IMR-90 (cell line): ENCODE results near the gene ANTXR2. TPM values are rescaled to one million over a fixed set of nuclear protein-coding genes. Genes with fewer than 3 reads are reported as not detected.

ENCODE experiments used
- ATAC-seq: fragments of 200-7000 bp; cut with Tn5 transposase; 2 replicates; pipeline ENCODE4 v1.9.1; 2020; ENCODE audit warnings: low read depth, mild to moderate bottlenecking, moderate library complexity
- BruUV-seq: library from RNA; stranded (reverse); fragments of 400-500 nt; replicated peaks from 2 replicates; lab custom pipeline; 2021; lab: Mats Ljungman, UMichigan
- CTCF ChIA-PET: fragments of 300-600 bp; formaldehyde crosslinking; extraction: SDS; loops from one replicate; lab custom pipeline; 2021; ENCODE audit warnings: antibody characterized with exemption; lab: Yijun Ruan, JAX
- POLR2A ChIA-PET: fragments of 300-600 bp; sonication (Branson Sonifier 250); formaldehyde crosslinking; loops from one replicate; lab custom pipeline; 2022; ENCODE audit warnings: antibody characterized with exemption; ENCODE audit not compliant: unreplicated experiment; lab: Charles Lee
- DNase-seq: peaks from one replicate; pipeline ENCODE4 v3.0.0; 2013
- H2AFZ ChIP-seq: replicated peaks from 2 replicates; pipeline ENCODE3; 2013; ENCODE audit warnings: low read length, mild to moderate bottlenecking; ENCODE audit not compliant: poor library complexity
- H2AK5ac ChIP-seq: 2 replicates; pipeline ENCODE4 v1.6.1; 2013; ENCODE audit warnings: low read depth, low read length, inconsistent platforms
- H2AK9ac ChIP-seq: replicated peaks from 2 replicates; pipeline ENCODE3; 2013; ENCODE audit warnings: mild to moderate bottlenecking, low read depth, low read length, moderate library complexity; ENCODE audit not compliant: poor library complexity
- H2BK120ac ChIP-seq: 2 replicates; pipeline ENCODE4 v1.6.1; 2013; ENCODE audit warnings: low read depth, low read length, inconsistent platforms
- H2BK15ac ChIP-seq: 3 replicates; pipeline ENCODE4 v1.6.1; 2013; ENCODE audit warnings: low read depth, low read length, inconsistent platforms
- H2BK20ac ChIP-seq: 2 replicates; pipeline ENCODE4 v1.6.1; 2013; ENCODE audit warnings: low read depth, mild to moderate bottlenecking, inconsistent platforms, low read length, moderate library complexity
- H2BK5ac ChIP-seq: 2 replicates; pipeline ENCODE4 v1.6.1; 2013; ENCODE audit warnings: mild to moderate bottlenecking, low read depth, low read length, inconsistent platforms; ENCODE audit not compliant: poor library complexity, severe bottlenecking
- H3K14ac ChIP-seq: replicated peaks from 2 replicates; pipeline ENCODE4 v1.6.1; 2013; ENCODE audit warnings: low read depth, low read length, inconsistent platforms
- H3K18ac ChIP-seq: 2 replicates; pipeline ENCODE4 v1.6.1; 2013; ENCODE audit warnings: low read depth, low read length, control low read depth
- H3K23ac ChIP-seq: 2 replicates; pipeline ENCODE4 v1.6.1; 2013; ENCODE audit warnings: low read depth, low read length, inconsistent platforms
- H3K27ac ChIP-seq: 2 replicates; pipeline ENCODE4 v1.5.1; 2013; ENCODE audit warnings: mild to moderate bottlenecking, control low read depth, low read length; ENCODE audit not compliant: insufficient read depth
- H3K27me3 ChIP-seq: 2 replicates; pipeline ENCODE4 v1.6.1; 2013; ENCODE audit warnings: low read length; ENCODE audit not compliant: control insufficient read depth, insufficient read depth
- H3K36me3 ChIP-seq: 2 replicates; pipeline ENCODE4 v1.6.1; 2013; ENCODE audit warnings: low read length, mixed read lengths; ENCODE audit not compliant: control insufficient read depth, insufficient read depth
- H3K4ac ChIP-seq: 2 replicates; pipeline ENCODE4 v1.6.1; 2013; ENCODE audit warnings: low read depth, low read length, inconsistent platforms
- H3K4me1 ChIP-seq: 2 replicates; pipeline ENCODE4 v1.6.1; 2013; ENCODE audit warnings: low read length, mixed read lengths; ENCODE audit not compliant: control insufficient read depth, insufficient read depth
- H3K4me2 ChIP-seq: 2 replicates; pipeline ENCODE4 v1.6.1; 2013; ENCODE audit warnings: low read depth, mild to moderate bottlenecking, control low read depth, low read length, moderate library complexity
- H3K4me3 ChIP-seq: 2 replicates; pipeline ENCODE4 v1.5.1; 2013; ENCODE audit warnings: low read depth, mild to moderate bottlenecking, control low read depth, low read length, moderate library complexity; ENCODE audit not compliant: insufficient read depth
- H3K56ac ChIP-seq: 2 replicates; pipeline ENCODE4 v1.6.1; 2013; ENCODE audit warnings: low read length, inconsistent platforms; ENCODE audit not compliant: insufficient read depth; ENCODE audit errors: extremely low read depth
- H3K79me1 ChIP-seq, 2 experiments: 2 replicates each; pipeline ENCODE4 v1.6.1; 2013; ENCODE audit warnings: low read length in 2 of 2, inconsistent platforms in 1 of 2, low read depth in 1 of 2
- H3K9ac ChIP-seq: 2 replicates; pipeline ENCODE4 v1.6.1; 2013; ENCODE audit warnings: low read depth, low read length, control low read depth
- H3K9me1 ChIP-seq: 2 replicates; pipeline ENCODE4 v1.6.1; 2013; ENCODE audit warnings: low read length, inconsistent platforms; ENCODE audit not compliant: insufficient read depth
- H3K9me3 ChIP-seq: 2 replicates; pipeline ENCODE4 v1.6.1; 2013; ENCODE audit warnings: low read length; ENCODE audit not compliant: control insufficient read depth, insufficient read depth
- H4K20me1 ChIP-seq: 2 replicates; pipeline ENCODE4 v1.6.1; 2013; ENCODE audit warnings: low read length, inconsistent platforms; ENCODE audit not compliant: insufficient read depth
- H4K5ac ChIP-seq: 2 replicates; pipeline ENCODE4 v1.6.1; 2013; ENCODE audit warnings: mild to moderate bottlenecking, low read depth, low read length, control low read depth
- H4K8ac ChIP-seq, 2 experiments: 2 replicates each; pipeline ENCODE4 v1.6.1; 2013; ENCODE audit warnings: low read depth in 2 of 2, low read length in 2 of 2, control low read depth in 1 of 2, inconsistent platforms in 1 of 2
- H4K91ac ChIP-seq: 2 replicates; pipeline ENCODE4 v1.6.1; 2013; ENCODE audit warnings: low read depth, low read length, inconsistent platforms; ENCODE audit not compliant: insufficient read depth
- CHD1 ChIP-seq: IDR thresholded peaks from 2 replicates; pipeline ENCODE4 v1.6.1; 2012; ENCODE audit warnings: low read depth, low read length, improper control_type of control experiment
- FOS ChIP-seq: fragments of 150-350 bp; IDR thresholded peaks from 2 replicates; pipeline ENCODE4 v1.6.1; 2016; ENCODE audit warnings: low read depth, low read length
- WGBS, 2 experiments: methylation state at CpG; one replicate each; pipeline versions ENCODE4 v1.1.5 to v1.1.7; 2013; ENCODE audit warnings: missing lambda C conversion rate in 2 of 2; ENCODE audit not compliant: insufficient read length in 1 of 2; ENCODE audit errors: extremely low coverage in 2 of 2; 5-methylcytosine and 5-hydroxymethylcytosine counted together
- dilution Hi-C: fragments of 300-500 bp; cut with HindIII; formaldehyde crosslinking; loops from one replicate; pipeline ENCODE4 v1.14.3; 2018; ENCODE audit warnings: low sequenced_read_pairs; ENCODE audit not compliant: unreplicated experiment
- in situ Hi-C: fragments of 300-500 bp; cut with MboI; formaldehyde crosslinking; loops from 3 replicates; pipeline ENCODE4 v1.14.3; 2019; ENCODE audit warnings: low sequenced_read_pairs, inconsistent platforms, mixed read lengths
- intact Hi-C: fragments of 100-400 bp; cut with micrococcal nuclease; formaldehyde crosslinking; loops from 2 replicates; pipeline ENCODE4 v1.10.0; 2022
- polyA plus RNA-seq, 3 experiments: library from polyadenylated mRNA; depleted of rRNA; stranded (reverse); fragments of >200 nt; gene quantifications; 2 replicates each; pipeline ENCODE4 v1.2.3, GENCODE V29; 2012; ENCODE audit warnings: low replicate concordance in 1 of 3
- total RNA-seq: library from RNA; depleted of rRNA; stranded (reverse); fragments of >200 nt; gene quantifications from 2 replicates; pipeline ENCODE4 v1.2.3, GENCODE V29; 2012

The ANTXR2 gene
- total and polyA plus RNA-seq, 2 of the 4 experiments (the other 2 are of a cell fraction), result 46.8 to 88.5 TPM

GRCh38 chr4:79913581-79913980 lies 159.4 kb downstream of the ANTXR2 start:
- Histone ChIP-seq H3K4me2 (no peak overlapping the region), H3K4me3 (no peak overlapping the region), H3K27ac (no peak overlapping the region), H4K8ac (no peak overlapping the region), H4K20me1 (peaks cover 7% of the 10 kb centered on the region; the same call in 1 of the 2 replicates), H2BK5ac (no peak overlapping the region), H3K18ac (no peak overlapping the region), H3K27me3 (no peaks in the 10 kb centered on the region), H3K4ac (no peak overlapping the region), H2BK120ac (no peak overlapping the region), H2BK15ac (no peak overlapping the region), H3K9me3 (no peaks in the 10 kb centered on the region), H4K5ac (no peak overlapping the region), H3K36me3 (no peaks in the 10 kb centered on the region), H3K79me1 (peaks cover 3 to 22% of the 10 kb centered on the region in 2 experiments; a peak in 2 of 4 replicates), H3K4me1 (peaks cover 4% of the 10 kb centered on the region; the same call in 1 of the 2 replicates), H4K91ac (no peak overlapping the region), H3K9ac (no peak overlapping the region), H3K9me1 (no peaks in the 10 kb centered on the region), H2AFZ (no peak overlapping the region), H2BK20ac (no peak overlapping the region), H2AK5ac (no peak overlapping the region), H2AK9ac (no peak overlapping the region), H3K23ac (no peak overlapping the region), H3K56ac (no peak overlapping the region), H3K14ac (no peak overlapping the region)
- intact Hi-C loops (loop anchor here (10.0 kb wide), 2 partner anchors 301 to 959 kb away; no protein-coding TSS in a partner anchor), dilution Hi-C loops (no loop called here), in situ Hi-C loops (no loop called here)
- POLR2A ChIA-PET, result no interaction called here
- CTCF ChIA-PET, result no interaction called here
- DNase-seq, result peak; percentile 83
- BruUV-seq, result no TSS peak
- TF ChIP-seq FOS (0 out of 2 replicates have a peak, but pooled peaks have one; percentile 10), CHD1 (no peak)
- peak; percentile 90 for ATAC-seq
- no CpG with 5 or more reads among the region's 1 CpG for WGBS, 2 experiments
